Glomerular visceral epithelial cell (primary cell): ENCODE data around the gene SLC26A3.
"Not testable (repeated sequence)": the region's sequence is repeated elsewhere in the genome, so short reads cannot be mapped to it uniquely, and the experiment has no call there.

Experiments used
- DNase-seq: peaks from one replicate; pipeline ENCODE4 v3.0.0-alpha.2; 2016; ENCODE audit errors: extremely low spot score

The SLC26A3 gene

GRCh38 chr7:107803009-107803610 is at the start of gene SLC26A3:
Gene SLC26A3, minus strand, starts transcription at chr7:107803223. Its CDS starts 8,714 bp downstream, at chr7:107794509.
- DNase-seq: no peak

DNA sequence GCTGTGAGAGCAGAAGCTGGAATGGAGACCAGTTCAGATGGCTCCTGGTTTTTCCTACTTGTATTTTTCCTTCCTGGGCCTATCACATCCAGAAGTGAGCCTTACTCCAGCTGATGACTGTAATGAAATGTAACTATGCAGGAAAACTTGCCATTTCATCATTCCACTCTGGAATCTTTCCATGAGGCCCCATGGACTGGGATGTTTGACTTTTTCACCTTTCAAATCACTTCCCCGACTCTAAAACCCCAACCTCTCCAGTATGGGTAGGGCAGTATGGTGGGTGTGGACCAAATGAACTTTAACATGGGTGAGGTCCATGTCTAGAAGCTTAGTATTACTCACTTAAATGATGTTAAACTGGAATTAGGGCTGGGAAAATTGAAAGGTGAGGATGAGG is 47.6 kb upstream of the SLC26A3 start:
- DNase-seq: no peak

DNA sequence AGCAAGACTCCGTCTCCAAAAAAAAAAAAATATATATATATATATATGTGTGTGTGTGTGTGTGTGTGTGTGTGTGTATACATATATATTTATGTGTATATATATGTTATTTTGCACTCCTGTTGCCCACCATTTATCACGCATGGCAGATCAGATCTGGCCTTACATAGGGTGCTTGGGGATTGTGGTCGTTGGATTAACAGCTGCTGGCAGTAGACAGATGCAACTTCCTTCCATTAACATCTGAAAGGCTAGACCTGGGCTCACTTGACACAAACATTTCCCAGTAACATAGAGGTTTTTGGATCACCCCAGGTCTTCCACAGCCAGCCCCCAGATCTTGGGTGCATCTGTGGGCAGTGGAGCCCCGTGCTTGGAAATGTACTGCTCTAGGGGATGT is 47.2 kb upstream of the SLC26A3 start:
- DNase-seq: no peak

DNA sequence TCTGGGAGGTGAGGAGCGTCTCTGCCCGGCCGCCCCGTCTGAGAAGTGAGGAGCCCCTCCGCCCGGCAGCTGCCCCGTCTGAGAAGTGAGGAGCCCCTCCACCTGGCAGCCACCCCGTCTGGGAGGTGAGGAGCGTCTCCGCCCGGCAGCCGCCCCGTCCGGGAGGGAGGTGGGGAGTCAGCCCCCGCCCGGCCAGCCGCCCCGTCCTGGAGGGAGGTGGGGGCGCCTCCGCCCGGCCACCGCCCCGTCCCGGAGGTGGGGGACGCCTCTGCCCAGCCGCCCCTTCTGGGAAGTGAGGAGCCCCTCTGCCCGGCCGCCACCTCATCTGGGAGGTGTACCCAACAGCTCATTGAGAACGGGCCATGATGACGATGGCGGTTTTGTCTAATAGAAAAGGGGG is 45.2 kb upstream of the SLC26A3 start:
- not testable (repeated sequence) for DNase-seq

GRCh38 chr7:107847836-107848175 is 44.8 kb upstream of the SLC26A3 start:
- not testable (repeated sequence) for DNase-seq

DNA sequence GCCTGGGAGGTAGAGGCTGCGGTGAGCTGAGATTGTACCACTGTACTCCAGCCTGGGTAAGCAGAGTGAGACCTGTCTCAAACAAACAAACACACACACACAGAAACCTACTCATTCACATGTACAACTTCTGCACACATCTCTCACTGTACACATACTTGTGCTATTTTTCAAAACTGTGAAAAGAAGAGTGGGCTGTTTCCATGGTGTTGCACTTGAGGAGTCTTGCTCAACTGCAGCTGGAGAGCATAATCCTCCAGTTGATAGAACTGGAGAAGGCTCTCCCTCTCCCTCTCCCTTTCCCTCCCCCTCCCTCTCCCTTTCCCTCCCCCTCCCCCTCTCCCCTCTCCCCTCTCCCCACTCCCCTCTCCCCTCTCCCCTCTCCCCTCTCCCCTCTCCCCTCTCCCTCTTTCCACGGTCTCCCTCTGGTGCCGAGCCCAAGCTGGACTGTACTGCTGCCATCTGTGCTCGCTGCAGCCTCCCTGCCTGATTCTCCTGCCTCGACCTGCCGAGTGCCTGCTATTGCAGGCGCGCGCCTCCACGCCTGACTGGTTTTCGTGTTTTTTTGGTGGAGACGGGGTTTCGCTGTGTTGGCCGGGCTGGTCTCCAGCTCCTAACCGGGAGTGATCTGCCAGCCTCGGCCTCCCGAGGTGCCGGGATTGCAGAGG is 44.3 kb upstream of the SLC26A3 start:
- DNase-seq: no peak

DNA sequence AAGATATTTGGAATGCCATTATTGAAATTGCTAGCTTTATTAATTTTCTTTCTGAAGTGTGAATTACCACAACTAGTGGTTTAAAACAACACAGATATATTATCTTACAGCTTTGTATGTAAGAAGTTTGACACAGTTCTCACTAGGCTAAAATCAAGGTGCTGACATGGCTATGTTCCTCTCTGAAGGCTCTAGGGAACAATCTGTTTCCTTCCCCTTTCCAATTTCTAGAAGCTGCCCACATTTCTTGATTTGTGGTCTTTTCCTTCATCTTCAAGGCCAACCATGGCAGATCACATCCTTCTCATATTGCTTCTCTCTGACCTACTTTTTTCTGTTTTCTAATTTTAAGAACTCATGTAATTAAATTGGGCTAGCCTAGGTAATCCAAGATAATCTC is 43.3 kb upstream of the SLC26A3 start:
- no peak for DNase-seq

GRCh38 chr7:107843184-107843583 is 40.2 kb upstream of the SLC26A3 start:
- no peak for DNase-seq

DNA sequence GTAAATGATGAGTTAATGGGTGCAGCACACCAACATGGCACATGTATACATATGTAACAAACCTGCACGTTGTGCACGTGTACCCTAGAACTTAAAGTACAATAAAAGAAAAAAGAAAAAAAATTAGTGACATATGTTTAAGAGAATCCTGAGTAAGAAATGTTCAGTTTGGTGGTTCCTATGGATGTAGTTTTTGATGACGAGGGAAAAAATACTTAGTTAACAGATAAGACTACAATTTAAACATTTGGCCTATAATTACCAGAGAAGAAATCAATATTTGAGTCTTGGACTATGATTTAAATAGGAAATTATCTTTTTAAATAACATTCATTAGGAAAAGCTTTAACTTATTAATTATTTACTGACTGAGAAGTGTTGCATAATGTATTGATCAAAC is 39.2 kb upstream of the SLC26A3 start:
- no peak for DNase-seq

GRCh38 chr7:107838816-107839565 is 36.0 kb upstream of the SLC26A3 start:
- DNase-seq: no peak

DNA sequence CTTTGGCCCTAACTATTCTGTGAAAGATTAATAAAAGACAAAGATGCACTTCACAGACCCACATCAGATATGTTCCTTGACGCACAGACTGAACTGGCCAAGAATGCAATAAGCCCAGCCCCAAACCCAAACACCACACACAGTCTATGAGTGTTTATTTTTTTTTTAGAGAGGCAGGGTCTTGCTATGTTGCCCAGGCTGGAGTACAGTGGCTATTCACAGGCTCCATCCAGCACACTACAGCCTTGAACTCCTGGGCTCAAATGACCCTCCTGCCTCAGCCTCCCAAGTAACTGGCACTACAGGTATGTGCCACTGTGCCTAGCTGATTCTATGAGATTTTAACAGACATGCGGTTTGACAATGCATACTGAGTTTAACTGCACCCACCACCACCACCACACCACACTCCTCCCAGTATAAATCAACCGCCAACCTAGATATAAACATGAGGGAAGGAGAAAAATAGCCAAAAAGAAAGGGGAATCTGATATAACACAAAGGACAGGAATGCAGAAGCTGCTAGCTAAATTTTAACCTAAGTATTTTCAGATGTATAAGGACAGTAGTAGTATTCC is 35.1 kb upstream of the SLC26A3 start:
- DNase-seq: no peak

GRCh38 chr7:107837145-107837512 is 34.1 kb upstream of the SLC26A3 start:
- DNase-seq: no peak

- DNase-seq: no peak
Observed at GRCh38 chr7:107836237-107837144, 33.5 kb upstream of the SLC26A3 start.

DNA sequence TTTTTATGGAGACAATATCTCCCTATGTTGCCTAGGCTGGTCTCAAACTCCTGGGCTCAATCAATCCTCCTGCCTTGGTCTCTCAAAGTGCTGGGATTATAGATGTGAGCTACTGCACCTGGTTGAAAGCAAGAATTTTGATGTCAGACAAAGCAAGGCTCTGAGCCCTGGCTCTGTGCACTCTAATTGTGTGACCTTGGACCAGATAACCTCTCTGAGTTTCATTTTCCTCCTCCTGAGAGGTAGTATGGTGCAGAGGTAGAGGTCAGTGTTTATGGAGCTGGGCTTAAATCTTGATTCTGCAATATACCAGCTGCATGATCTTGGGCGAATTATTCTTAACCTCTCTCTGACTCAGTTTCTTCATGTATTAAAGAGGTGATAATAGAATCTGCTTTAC is 31.4 kb upstream of the SLC26A3 start:
- DNase-seq: no peak

- no peak for DNase-seq
Observed at GRCh38 chr7:107833684-107834106, 30.7 kb upstream of the SLC26A3 start.

DNA sequence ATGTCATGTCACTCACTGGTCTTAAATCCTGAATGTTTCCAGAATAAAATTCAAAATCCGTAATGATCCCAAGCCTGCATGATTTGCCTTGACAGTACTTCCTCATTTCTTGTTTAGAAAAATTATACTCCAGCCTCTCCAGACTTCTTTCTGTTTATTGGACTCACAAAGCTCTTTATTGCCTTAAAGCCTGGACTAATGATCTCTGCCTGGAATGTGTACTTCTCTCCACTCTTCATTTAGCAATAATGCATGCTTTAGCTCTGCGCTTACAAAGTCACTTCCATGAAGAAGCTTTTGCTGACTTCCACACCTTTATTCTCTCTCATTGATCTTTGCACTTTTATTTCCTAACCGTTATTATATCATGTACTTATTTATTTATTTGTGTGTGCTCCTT is 27.4 kb upstream of the SLC26A3 start:
- DNase-seq: no peak

DNA sequence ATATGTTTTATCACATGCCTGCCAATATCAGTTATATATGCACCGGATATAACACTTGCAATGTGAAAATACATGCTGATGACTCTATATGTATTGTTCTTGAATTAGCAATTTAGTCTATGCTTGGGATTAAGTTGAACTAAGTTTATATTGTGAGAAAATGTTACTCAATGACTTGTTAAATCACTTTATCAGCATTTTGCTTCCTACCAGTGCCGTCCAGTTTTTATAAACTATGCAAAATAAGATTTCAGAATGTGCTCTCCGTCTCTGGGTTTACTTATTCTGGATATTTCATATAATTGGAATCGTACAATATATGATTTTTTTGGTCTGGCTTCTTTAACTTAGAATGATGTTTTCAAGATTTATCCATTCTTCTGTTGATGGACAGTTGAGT is 25.5 kb upstream of the SLC26A3 start:
- no peak for DNase-seq

DNA sequence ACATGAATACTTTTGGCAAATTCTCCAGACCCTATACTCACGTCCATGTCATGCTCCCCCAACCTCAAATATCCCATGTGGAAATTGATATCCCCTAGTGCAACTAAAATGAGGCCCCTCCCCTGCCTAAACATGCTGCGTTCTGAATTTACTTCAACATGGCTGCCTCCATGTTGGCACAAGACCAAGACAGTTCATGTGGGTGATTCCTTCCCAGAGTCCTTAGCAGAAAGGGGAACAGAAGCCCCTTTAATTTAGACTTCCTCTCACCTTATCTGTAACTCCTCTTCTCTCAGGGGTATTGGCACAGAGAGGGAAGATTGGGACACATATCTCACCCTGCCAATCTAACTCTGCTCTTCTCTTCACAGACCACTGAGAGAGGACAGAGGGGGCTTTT is 24.5 kb upstream of the SLC26A3 start:
- no peak for DNase-seq

DNA sequence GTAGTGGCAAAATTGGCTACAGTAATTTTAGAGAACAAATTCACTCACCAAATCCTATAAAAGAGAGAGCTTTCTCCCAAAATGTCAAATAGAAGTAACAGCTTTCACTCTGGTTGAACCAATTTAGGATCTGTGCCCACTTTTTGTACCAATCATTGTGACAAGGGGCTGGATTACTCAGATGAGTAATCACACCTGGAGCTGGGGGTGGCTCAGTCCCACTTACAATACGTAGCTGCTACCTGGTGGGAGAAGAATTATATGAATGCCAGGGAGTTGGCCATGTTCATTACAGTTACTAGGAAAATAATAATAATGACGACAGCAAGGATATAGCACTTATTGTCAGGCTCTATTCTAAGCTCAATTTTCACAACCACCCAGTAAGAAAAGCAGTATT is 23.4 kb upstream of the SLC26A3 start:
- no peak for DNase-seq

GRCh38 chr7:107824858-107825257 is 21.8 kb upstream of the SLC26A3 start:
- no peak for DNase-seq

- no peak for DNase-seq
Observed at GRCh38 chr7:107818622-107819021, 15.6 kb upstream of the SLC26A3 start.
